Measurements from ENCODE around the gene CDK2AP2. TPM values are rescaled to one million over a fixed set of nuclear protein-coding genes. Genes with fewer than 3 reads are reported as not detected.
A peak's percentile ranks its signal among the peaks of the same experiment; 100 is the strongest.

The CDK2AP2 gene
- total RNA-seq, 3 donors from 2014 or later (not counting 1 experiment from before 2014, with no cell fraction given), result 57.9 to 67.7 (median 65.5) TPM

- Mint-ChIP-seq H3K36me3 (no peaks in the 10 kb centered on the region), H3K4me1 (peaks cover 0 to under 1% of the 10 kb centered on the region in 2 donors), H3K9me3 (no peaks in the 10 kb centered on the region), H3K4me3 (no peak overlapping the region), H3K27ac (no peak overlapping the region), H3K27me3 (ENCODE audit: low read depth in 2 of 2) (no peaks in the 10 kb centered on the region)
- ATAC-seq (no peak), DNase-seq (no peak)
- Histone ChIP-seq H3K27me3 (ENCODE audit: control insufficient read depth, insufficient read depth, low read length) (no peaks in the 10 kb centered on the region), H3K9me3 (ENCODE audit: control insufficient read depth, insufficient read depth, low read length) (no peaks in the 10 kb centered on the region), H3K36me3 (ENCODE audit: control insufficient read depth, insufficient read depth, low read length) (peaks cover 84% of the 10 kb centered on the region), H3K4me1 (ENCODE audit: control insufficient read depth, insufficient read depth, low read length) (no peaks in the 10 kb centered on the region), H3K4me3 (ENCODE audit: low read length) (no peak overlapping the region), H3K27ac (ENCODE audit: low read length) (no peak overlapping the region)
- WGBS (ENCODE audit: insufficient coverage), result 94% methylated on average over 13 of the region's 16 CpGs
- intact Hi-C loops (cut with micrococcal nuclease), result no loop called here
- TF ChIP-seq, protein P1, sequence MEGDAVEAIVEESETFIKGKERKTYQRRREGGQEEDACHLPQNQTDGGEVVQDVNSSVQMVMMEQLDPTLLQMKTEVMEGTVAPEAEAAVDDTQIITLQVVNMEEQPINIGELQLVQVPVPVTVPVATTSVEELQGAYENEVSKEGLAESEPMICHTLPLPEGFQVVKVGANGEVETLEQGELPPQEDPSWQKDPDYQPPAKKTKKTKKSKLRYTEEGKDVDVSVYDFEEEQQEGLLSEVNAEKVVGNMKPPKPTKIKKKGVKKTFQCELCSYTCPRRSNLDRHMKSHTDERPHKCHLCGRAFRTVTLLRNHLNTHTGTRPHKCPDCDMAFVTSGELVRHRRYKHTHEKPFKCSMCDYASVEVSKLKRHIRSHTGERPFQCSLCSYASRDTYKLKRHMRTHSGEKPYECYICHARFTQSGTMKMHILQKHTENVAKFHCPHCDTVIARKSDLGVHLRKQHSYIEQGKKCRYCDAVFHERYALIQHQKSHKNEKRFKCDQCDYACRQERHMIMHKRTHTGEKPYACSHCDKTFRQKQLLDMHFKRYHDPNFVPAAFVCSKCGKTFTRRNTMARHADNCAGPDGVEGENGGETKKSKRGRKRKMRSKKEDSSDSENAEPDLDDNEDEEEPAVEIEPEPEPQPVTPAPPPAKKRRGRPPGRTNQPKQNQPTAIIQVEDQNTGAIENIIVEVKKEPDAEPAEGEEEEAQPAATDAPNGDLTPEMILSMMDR (IDR thresholded peaks at IDR 0.05), result no peak
These were observed 12.5 kb downstream of the CDK2AP2 start for GRCh38 chr11:67495234-67496005.

DNA sequence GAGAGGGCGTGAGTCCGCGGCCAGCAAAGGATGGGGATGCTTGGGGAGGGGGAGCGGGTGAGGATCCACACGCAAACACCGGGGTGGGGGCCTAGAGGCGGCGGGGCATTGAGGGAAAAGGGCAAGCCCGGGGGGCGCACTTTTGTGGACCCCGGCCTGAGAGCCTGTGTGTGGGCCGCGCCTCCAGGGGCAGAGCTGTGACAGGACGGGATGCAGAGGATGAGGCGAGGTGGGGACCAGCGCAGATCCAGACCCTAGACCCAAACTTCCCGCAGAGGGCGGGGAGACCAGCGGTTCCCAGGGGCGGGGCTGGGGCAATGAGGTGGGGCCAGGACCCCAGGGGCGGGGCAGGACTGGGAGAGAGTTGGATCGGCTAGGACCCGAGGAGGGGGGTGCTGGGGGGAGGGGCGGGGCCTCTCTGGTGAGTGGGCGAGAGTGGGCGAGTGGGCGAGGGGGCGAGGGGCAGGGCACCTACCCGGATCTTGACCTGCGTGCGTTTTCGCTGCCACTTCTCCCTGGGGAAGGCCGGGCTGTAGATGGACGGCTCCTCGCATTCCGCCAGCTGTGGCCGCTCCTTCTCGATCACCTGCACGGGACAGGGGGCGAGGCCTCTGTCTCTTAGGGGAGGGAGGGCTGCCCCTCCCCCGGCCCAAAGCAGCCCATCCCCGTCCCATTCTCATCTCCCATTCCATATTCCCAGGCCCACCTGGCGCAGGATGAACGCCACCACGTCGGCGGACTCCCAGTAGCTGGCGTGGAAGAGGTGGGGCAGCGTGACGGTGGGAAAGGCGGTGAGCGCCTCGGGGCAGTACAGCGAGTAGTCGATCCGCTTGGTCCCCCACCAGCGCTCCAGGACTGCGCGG, 13.4 kb downstream of the CDK2AP2 start:
- WGBS (ENCODE audit: insufficient coverage), result 96% methylated on average over 58 of the region's 59 CpGs
- Mint-ChIP-seq H3K27ac (no peak overlapping the region), H3K4me1 (peaks cover 3% of the 10 kb centered on the region in 2 donors), H3K4me3 (no peak overlapping the region), H3K9me3 (no peaks in the 10 kb centered on the region), H3K36me3 (no peaks in the 10 kb centered on the region), H3K27me3 (ENCODE audit: low read depth in 2 of 2) (no peaks in the 10 kb centered on the region)
- Histone ChIP-seq H3K27ac (ENCODE audit: low read length) (no peak overlapping the region), H3K4me1 (ENCODE audit: control insufficient read depth, insufficient read depth, low read length) (no peaks in the 10 kb centered on the region), H3K4me3 (ENCODE audit: low read length) (no peak overlapping the region), H3K9me3 (ENCODE audit: control insufficient read depth, insufficient read depth, low read length) (no peaks in the 10 kb centered on the region), H3K36me3 (ENCODE audit: control insufficient read depth, insufficient read depth, low read length) (peaks cover 86% of the 10 kb centered on the region), H3K27me3 (ENCODE audit: control insufficient read depth, insufficient read depth, low read length) (no peaks in the 10 kb centered on the region)
- DNase-seq (no peak), ATAC-seq (peak in 1 of 3 donors; percentile 19)
- TF ChIP-seq, protein P1 (IDR thresholded peaks at IDR 0.05), result no peak
- intact Hi-C loops (cut with micrococcal nuclease), result no loop called here

- peaks cover 5 to 6% of the 10 kb centered on the region in 2 donors for H3K4me1 Mint-ChIP-seq
- no peak overlapping the region for H3K4me3 Mint-ChIP-seq
- no peak overlapping the region for H3K27ac Mint-ChIP-seq
- H3K9me3 Mint-ChIP-seq, result no peaks in the 10 kb centered on the region
- H3K4me1 ChIP-seq (ENCODE audit: control insufficient read depth, insufficient read depth, low read length), result peaks cover 3% of the 10 kb centered on the region
- H3K27me3 ChIP-seq (ENCODE audit: control insufficient read depth, insufficient read depth, low read length), result no peaks in the 10 kb centered on the region
- no peak overlapping the region for H3K27ac ChIP-seq (ENCODE audit: low read length)
- H3K27me3 Mint-ChIP-seq (ENCODE audit: low read depth in 2 of 2), result no peaks in the 10 kb centered on the region
- H3K36me3 ChIP-seq (ENCODE audit: control insufficient read depth, insufficient read depth, low read length), result peaks cover 88% of the 10 kb centered on the region
- no peak for DNase-seq
- 96% methylated on average over 65 of the region's 65 CpGs for WGBS (ENCODE audit: insufficient coverage)
- no peaks in the 10 kb centered on the region for H3K36me3 Mint-ChIP-seq
- intact Hi-C loops (cut with micrococcal nuclease), result no loop called here
- H3K9me3 ChIP-seq (ENCODE audit: control insufficient read depth, insufficient read depth, low read length), result no peaks in the 10 kb centered on the region
- H3K4me3 ChIP-seq (ENCODE audit: low read length), result no peak overlapping the region
- ATAC-seq, result no peak
- TF ChIP-seq, protein P1 (IDR thresholded peaks at IDR 0.05), result no peak
These were observed 14.2 kb downstream of the CDK2AP2 start for GRCh38 chr11:67493548-67494370.

Measured in natural killer cell (primary cell).